ENCODE data around the gene EML5.
A peak's percentile ranks its signal among the peaks of the same experiment; 100 is the strongest.

The EML5 gene

DNA sequence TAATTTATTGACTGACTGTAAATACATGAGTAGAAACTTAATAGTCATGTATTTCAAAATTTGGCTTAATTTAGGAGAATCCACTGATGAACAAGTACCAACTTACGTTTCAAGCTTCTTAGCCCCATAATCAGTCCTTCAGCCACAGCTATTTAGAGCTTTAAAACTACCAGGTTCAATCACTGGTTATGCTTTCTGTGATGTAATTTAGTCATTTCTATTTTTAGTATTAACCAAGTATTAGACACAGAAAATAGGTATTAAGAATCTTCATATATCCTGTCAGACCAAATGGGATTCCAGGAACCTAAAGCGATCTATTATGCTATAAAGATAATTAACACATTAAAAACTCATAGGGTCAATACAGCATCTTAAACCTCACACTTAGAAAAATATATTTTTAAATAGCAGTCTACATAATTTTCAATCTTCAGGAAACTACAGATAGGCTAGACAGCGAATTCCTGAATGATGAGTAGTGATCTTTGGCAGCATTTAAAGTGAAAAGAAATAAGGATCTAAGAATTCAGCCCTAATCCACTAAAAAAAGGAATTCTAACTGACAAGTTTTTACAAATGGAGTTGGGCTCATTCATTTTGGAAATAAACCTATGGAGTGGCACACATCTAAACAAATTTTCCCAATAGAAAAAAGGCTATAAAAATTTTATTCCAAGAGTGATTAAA is 178.4 kb downstream of the EML5 start:
- DNase-seq (ENCODE audit: low read depth), result no peak

DNA sequence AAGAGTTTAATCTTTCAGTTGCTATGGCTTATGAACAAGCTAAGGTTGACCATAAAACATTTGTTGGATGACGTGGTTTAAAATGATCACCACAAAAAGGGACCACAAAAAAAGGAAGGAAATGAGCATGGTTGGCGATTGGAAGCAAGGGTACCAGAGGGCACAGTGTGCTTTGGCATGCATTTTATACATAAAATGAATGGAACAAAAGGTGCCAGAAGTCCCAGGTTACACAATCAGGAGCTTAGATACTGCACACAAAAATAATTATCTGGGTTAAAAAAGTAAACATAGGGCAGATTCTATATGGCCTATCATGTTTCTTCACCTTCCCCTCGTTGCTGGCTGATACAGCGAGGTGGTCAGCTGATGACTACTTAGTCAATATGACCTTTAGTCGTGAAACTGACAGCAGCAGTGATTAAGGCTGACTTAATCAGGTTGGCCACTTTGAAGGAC is 179.2 kb downstream of the EML5 start:
- no peak for DNase-seq (ENCODE audit: low read depth)

GRCh38 chr14:88612981-88613380 is 179.8 kb downstream of the EML5 start:
- DNase-seq (ENCODE audit: low read depth), result no peak

- no peak for DNase-seq (ENCODE audit: low read depth)
Observed at GRCh38 chr14:88611878-88612277, 180.9 kb downstream of the EML5 start.

- no peak for DNase-seq (ENCODE audit: low read depth)
Observed at GRCh38 chr14:88607829-88608228, 184.9 kb downstream of the EML5 start.

- no peak for DNase-seq (ENCODE audit: low read depth)
Observed at GRCh38 chr14:88605594-88605993, 187.2 kb downstream of the EML5 start.

GRCh38 chr14:88604212-88604611 is 188.5 kb downstream of the EML5 start:
- DNase-seq (ENCODE audit: low read depth), result no peak

- no peak for DNase-seq (ENCODE audit: low read depth)
Observed at GRCh38 chr14:88599761-88600439, 192.9 kb downstream of the EML5 start.

DNA sequence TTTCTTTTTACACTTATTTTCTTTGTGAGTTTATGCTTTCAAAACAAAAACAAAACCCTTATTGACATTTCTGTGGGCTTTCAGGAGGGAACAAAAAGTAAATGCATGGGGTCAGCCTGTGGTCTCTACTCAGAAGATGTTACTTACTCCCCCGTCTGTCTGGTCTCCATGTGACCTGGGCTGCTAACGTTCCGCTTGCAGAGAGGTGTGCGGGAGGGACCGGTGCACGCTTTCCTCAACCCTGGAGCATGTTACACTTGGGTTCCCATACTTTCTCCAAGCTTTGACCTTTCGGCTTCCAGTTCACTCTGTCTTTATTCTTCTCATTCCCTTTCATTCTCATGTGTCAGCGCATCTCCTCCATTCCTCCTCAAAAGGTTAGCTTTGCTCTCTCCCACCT is 193.4 kb downstream of the EML5 start:
- no peak for DNase-seq (ENCODE audit: low read depth)

GRCh38 chr14:88598097-88598675 is 194.6 kb downstream of the EML5 start:
- no peak for DNase-seq (ENCODE audit: low read depth)

DNA sequence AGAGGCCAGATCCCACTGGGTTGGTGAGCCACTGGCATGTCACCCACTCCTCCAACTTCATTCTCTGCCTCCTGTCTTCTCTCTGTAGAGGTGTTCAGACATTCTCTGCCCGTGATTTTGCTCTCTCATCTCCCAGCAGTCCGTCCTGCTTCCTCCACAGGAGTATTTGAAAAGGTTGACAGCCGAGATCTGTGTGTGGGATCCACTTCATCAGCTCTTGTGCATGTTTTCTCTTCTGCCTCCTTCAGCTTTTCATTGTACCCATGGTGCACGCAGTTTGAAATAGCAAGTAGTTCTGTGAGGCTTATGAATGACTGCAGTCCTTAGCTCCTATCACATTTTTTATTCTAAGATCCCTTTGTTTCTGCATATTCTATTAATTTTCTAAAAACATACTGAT is 195.2 kb downstream of the EML5 start:
- no peak for DNase-seq (ENCODE audit: low read depth)

DNA sequence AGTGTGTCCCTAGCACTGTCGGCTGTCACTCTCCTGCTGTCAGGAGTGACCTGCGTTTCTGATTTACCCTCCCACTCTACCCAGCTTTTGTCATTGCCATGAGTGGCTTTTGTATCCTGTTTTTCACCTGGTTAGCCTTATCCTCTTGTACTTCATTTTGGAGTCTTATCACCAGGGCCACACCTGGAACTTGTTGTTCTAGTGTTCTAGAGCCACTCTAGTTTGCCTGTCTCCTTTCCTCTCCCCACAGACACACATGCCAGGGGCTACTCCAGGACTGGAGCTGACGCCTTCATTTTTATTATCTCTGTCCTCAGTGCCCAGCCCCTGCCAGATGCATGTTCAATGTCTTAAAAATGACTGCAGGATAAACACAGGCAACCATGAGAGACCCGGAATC is 195.7 kb downstream of the EML5 start:
- DNase-seq (ENCODE audit: low read depth), result no peak

DNA sequence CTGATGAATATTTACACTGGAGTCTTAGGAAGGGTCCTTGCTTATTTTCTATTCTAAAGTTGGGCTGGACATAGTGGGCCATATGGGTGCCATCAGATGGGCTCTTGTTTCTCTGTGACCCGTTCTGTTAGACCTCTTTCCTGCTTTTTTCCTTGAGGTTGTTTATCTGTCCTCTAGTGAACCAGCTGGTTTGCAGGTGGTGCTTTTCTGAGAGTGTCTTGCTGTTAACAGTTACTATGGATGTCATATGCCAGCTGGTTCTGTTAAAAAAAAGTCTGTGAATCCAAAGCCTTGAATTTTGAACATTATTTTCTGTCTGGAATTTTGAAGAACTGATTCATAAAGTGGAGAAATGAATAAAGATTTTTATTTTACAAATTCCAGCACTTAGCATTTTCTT is 200.7 kb downstream of the EML5 start:
- no peak for DNase-seq (ENCODE audit: low read depth)

DNA sequence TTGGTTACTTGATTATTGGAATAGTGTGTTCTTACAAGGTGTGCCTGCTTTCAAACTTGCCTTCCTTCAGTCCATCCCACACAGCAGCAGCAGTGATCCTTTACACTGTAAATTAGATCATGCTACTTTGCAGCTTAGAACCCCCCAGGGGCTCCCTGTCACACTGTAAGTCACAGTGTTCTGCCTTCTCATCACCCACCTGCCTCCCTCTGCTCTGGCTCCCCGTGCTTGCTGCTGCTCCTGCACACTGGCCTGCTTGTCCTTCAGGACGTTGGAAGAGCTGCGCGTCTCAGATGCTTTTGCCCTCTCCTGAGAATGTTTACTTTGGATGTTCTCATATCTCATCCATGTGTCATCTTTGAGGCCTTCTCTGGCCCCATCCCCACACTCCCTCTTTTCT is 202.6 kb downstream of the EML5 start:
- DNase-seq (ENCODE audit: low read depth), result no peak

DNA sequence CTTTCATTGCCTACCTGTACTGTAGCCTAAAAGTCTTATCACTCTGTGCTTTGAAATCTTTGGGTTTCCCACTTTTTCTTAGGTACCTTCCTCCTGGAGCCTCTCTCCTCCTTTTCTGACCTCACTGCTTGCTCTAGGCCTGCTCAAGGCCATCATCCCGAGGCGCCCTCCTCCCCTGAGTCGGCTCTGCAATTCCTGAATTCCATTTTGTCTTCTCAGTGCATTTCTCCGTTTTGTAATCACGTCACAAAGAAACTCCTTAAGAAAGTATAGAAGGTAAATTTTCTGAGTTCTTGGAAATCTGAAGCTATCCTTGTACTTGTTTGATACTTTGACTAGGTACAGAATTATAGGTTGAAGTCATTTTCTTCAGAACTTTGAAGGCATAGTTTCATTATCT is 204.7 kb downstream of the EML5 start:
- DNase-seq (ENCODE audit: low read depth), result no peak

GRCh38 chr14:88584451-88584850 is 208.3 kb downstream of the EML5 start:
- no peak for DNase-seq (ENCODE audit: low read depth)

DNA sequence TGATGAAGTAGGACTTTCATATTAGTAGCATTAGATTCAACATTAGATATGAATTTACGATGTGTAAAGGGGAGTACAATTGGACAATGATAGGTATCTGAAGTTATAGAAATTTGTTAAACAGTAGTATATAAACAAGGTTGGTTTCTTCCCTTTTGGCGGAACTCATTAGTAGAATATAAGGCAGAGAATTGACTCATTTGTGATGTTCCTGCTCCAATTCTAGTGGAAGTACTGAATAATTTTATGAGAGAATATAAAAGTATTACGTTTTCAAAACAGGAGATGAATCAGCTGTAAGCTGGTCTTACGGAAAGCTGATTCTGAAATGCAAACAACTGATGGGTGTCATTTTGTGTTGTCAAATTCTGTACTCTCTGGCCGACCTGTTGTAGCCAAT is 216.5 kb downstream of the EML5 start:
- no peak for DNase-seq (ENCODE audit: low read depth)

- DNase-seq (ENCODE audit: low read depth), result no peak
Observed at GRCh38 chr14:88572117-88572516, 220.6 kb downstream of the EML5 start.

DNA sequence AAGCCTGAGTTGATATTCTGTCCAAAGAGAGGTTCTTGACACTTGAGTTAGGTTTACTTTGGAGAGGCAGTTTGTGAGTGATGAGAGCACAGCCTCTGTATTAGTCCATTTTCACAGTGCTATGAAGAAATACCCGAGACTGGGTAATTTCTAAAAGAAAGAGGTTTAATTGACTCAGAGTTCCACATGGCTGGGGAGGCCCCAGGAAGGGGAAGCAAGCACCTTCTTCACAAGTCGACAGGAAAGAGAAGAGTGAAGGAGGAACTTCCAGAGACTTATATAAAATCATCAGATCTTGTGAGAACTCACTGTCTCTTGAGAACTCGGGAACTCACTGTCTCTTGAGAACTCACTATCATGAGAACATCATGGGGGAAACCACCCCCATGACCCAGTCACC is 224.6 kb downstream of the EML5 start:
- no peak for DNase-seq (ENCODE audit: low read depth)

GRCh38 chr14:88565427-88565826 is 227.3 kb downstream of the EML5 start:
- DNase-seq (ENCODE audit: low read depth), result no peak

GRCh38 chr14:88563845-88564244 is 228.9 kb downstream of the EML5 start:
- no peak for DNase-seq (ENCODE audit: low read depth)

DNA sequence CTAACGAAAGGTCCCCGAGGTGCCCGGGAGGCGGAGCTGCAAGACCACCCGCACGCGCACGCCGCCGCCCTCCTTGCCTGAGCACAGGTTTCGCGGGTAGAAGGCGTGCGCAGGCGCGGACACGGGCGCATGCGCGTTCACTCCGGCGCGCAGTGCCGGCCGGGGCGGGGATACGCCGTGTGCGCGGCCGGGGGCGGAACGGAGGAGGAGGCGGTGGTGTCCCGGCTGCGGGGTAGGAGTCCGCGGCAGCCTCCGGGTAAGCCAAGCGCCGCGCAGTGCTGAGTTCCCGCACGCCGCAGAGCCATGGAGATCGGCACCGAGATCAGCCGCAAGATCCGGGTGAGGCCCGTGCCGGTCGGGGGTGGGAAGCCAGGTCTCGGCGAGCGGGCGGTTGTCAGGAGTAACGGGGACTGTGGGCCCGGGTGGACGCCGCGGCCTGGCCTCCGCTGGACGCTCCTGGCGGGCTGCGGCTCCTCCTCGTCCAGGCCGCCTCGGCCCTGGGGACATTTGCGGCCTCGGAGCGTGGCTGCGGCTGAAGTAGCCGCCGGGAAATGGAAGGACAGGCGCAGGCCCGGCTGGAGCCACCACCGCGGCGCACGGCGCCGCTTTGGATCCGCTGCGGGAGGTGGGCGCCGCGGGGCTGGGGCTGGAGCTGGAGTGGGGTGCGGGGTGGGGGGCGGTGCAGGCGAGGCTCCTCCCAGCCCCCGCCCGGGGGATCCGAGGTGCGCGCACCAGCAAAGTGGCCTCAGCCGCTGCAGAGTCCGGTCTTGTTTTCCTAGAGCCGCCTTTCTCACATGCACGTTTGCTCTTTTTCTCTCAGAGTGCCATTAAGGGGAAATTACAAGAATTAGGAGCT is 229.7 kb downstream of the EML5 start, which contains the start of gene ZC3H14:
ZC3H14 (plus strand) TSS at position 207 of the 856 bp plus-strand sequence; CDS start at position 304, 97 bp downstream.
- peak; percentile 67 for DNase-seq (ENCODE audit: low read depth)

DNA sequence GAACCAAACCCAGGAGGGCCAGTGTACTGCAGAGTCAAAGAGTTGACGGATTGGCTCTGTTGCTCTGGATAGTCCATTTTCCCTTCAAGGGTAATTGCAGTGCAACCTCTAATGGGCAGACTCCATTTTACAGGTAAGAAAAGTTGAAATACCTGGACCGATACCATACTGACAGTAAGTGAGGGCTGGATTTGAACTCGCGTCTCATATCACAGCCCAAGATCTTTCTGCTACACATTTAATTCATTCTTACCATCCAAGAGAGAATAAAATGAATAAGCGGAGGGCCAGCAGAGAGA is 230.3 kb downstream of the EML5 start:
- no peak for DNase-seq (ENCODE audit: low read depth)
